ENCODE measurements around the gene PPP1R1A. TPM values are rescaled to one million over a fixed set of nuclear protein-coding genes. Genes with fewer than 3 reads are reported as not detected.

Gene PPP1R1A
- total RNA-seq, 4 donors from 2014 or later, result 0.76 to 9.0 (median 2.4) TPM

DNA sequence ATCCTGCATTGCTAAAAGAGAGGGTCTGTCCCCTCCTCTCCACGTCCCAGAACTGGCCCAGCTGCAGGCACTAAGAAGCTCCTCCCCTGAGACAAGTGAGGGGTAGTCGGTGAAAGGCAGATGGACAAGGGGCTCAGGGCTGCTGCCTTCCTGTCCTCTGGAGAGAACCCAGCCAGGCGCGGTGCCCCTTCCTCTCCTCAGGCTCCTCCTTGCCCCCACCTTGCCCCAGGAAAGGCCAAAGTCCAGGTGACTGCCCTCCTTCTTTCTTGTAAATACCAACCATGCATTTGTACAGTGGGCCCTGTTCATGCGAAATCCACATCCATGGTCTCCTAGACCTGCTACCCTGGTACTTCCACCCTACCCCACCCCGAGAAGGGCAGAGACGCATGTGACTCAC is 9.7 kb downstream of the PPP1R1A start:
- Histone ChIP-seq H3K27me3 (no peaks in the 10 kb centered on the region), H3K4me3 (no peak overlapping the region), H3K36me3 (no peaks in the 10 kb centered on the region), H3K9me3 (no peaks in the 10 kb centered on the region), H3K4me1 (no peaks in the 10 kb centered on the region), H3K27ac (no peak overlapping the region)
- DNase-seq, result no peak
- no peak for TF ChIP-seq POLR2A (IDR thresholded peaks at IDR 0.05)
- TF ChIP-seq, protein P1, sequence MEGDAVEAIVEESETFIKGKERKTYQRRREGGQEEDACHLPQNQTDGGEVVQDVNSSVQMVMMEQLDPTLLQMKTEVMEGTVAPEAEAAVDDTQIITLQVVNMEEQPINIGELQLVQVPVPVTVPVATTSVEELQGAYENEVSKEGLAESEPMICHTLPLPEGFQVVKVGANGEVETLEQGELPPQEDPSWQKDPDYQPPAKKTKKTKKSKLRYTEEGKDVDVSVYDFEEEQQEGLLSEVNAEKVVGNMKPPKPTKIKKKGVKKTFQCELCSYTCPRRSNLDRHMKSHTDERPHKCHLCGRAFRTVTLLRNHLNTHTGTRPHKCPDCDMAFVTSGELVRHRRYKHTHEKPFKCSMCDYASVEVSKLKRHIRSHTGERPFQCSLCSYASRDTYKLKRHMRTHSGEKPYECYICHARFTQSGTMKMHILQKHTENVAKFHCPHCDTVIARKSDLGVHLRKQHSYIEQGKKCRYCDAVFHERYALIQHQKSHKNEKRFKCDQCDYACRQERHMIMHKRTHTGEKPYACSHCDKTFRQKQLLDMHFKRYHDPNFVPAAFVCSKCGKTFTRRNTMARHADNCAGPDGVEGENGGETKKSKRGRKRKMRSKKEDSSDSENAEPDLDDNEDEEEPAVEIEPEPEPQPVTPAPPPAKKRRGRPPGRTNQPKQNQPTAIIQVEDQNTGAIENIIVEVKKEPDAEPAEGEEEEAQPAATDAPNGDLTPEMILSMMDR (IDR thresholded peaks at IDR 0.05), result no peak
- intact Hi-C loops (cut with DNase I; ENCODE audit: low total_unique reads), result no loop called here

DNA sequence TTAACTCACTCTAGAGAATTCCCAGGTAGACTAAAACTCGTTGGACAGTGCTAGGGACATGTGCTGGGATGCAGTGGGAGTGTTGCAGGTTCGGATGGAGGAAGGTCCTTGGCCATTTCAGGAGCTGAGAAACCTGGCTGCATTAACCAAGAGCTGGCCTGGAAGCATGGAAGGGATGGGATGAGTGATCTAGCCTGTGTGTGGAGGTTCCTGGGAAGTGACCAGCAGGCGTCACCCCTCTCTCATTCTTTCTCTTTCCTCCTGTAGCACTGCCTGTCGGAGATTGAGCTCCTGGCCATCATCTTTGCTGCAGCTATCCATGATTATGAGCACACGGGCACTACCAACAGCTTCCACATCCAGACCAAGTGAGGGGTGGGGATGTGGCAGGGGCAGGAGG is 15.6 kb downstream of the PPP1R1A start:
- H3K27ac ChIP-seq, result no peak overlapping the region
- H3K36me3 ChIP-seq, result no peaks in the 10 kb centered on the region
- TF ChIP-seq POLR2A (IDR thresholded peaks at IDR 0.05), result no peak
- TF ChIP-seq, protein P1 (IDR thresholded peaks at IDR 0.05), result no peak
- H3K27me3 ChIP-seq, result no peaks in the 10 kb centered on the region
- H3K4me3 ChIP-seq, result no peak overlapping the region
- no peaks in the 10 kb centered on the region for H3K4me1 ChIP-seq
- no peak for DNase-seq
- H3K9me3 ChIP-seq, result no peaks in the 10 kb centered on the region
- intact Hi-C loops (cut with DNase I; ENCODE audit: low total_unique reads), result no loop called here

DNA sequence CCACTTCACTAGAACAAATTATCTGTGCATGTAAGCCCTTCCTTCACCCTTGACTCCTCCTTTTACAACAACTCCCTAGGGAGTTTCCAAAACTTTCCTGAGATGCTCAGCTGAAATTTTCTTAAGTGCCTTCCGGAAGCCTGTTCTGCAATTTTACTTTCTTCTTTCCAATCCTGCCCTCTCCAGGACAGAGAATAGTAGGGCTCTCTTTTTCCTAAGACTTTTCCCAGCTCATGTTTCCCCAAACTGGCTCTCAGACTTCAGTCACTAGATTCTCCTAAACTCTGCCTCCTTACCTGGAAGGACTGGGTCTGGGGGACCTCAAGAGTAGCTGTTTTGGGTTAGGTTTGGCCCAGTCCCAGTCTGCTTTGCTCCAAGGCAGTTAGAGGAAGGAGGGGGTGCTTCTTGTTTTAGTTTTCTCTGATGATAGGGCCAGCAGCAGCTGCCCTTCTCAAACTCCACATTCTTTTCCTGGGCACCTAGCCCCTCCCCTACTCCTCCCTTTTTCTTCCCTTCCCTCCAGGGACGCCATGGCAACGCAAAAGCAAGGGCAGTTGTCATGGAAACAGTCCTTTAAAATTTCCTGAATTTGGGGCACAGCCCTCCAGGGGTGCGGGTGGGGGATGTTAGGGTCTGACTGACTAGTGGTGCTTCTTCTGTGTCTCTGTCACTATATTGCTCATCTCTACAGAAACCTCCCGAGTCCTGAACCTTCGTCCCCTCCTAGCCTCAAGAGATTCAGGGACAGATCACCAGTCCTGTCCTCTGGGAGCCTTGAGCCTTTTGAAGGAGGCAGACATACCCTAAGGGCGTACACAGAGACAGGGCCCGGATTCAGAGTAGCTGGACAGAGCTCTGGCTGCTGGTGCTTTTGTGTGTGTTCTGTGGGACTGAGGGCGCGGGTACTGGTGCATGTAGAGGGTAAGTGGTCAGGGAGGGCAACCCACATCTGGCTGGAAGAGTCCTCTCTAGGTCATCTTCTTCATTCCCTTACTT is 17.0 kb downstream of the PPP1R1A start:
- intact Hi-C loops (cut with DNase I; ENCODE audit: low total_unique reads), result no loop called here
- H3K4me1 ChIP-seq, result no peaks in the 10 kb centered on the region
- no peaks in the 10 kb centered on the region for H3K27me3 ChIP-seq
- no peak for TF ChIP-seq POLR2A (IDR thresholded peaks at IDR 0.05)
- TF ChIP-seq, protein P1 (IDR thresholded peaks at IDR 0.05), result no peak
- H3K36me3 ChIP-seq, result no peaks in the 10 kb centered on the region
- no peak for DNase-seq
- no peak overlapping the region for H3K27ac ChIP-seq
- H3K9me3 ChIP-seq, result no peaks in the 10 kb centered on the region
- no peak overlapping the region for H3K4me3 ChIP-seq

DNA sequence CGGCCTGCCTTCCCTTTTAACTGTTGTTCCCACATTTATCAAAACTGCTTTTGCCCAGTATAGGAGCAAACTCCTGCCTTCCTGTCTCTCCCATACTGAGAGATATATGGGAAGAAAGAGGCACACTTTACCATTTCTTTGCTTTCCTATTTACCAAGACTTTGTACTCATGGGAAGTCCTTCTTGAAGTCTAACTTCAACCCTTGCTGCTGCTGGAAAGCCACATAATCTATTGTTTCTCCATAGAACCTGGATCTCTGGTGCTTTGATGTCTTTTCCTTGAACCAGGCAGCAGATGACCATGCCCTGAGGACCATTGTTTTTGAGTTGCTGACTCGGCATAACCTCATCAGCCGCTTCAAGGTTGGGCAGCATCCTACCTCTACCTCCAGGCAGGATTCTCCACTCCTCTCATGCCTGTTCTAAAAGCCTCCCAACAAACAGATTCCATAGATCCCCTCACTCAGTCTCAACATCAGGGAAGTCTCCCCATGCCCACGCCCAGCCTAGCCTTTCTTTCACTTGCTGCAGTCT is 18.4 kb downstream of the PPP1R1A start:
- intact Hi-C loops (cut with DNase I; ENCODE audit: low total_unique reads), result no loop called here
- Histone ChIP-seq H3K4me3 (no peak overlapping the region), H3K27ac (no peak overlapping the region), H3K9me3 (no peaks in the 10 kb centered on the region), H3K4me1 (no peaks in the 10 kb centered on the region), H3K27me3 (no peaks in the 10 kb centered on the region), H3K36me3 (no peaks in the 10 kb centered on the region)
- no peak for TF ChIP-seq POLR2A (IDR thresholded peaks at IDR 0.05)
- TF ChIP-seq, protein P1 (IDR thresholded peaks at IDR 0.05), result no peak
- DNase-seq, result no peak

DNA sequence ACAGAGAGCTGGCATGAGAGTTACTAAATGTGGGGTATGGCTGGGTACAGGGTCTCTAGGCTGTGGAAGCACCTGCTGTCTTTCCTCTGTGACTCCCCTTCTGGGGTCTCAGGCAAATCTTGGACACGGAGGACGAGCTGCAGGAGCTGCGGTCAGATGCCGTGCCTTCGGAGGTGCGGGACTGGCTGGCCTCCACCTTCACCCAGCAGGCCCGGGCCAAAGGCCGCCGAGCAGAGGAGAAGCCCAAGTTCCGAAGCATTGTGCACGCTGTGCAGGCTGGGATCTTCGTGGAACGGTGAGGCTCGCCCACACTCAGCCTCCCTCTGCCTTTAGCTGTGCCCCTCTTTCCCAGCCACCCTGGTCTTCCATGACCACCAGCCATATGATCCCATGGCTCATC is 19.4 kb downstream of the PPP1R1A start:
- Histone ChIP-seq H3K4me3 (no peak overlapping the region), H3K4me1 (no peaks in the 10 kb centered on the region), H3K27ac (no peak overlapping the region), H3K27me3 (no peaks in the 10 kb centered on the region), H3K9me3 (no peaks in the 10 kb centered on the region), H3K36me3 (no peaks in the 10 kb centered on the region)
- intact Hi-C loops (cut with DNase I; ENCODE audit: low total_unique reads), result no loop called here
- no peak for DNase-seq
- no peak for TF ChIP-seq POLR2A (IDR thresholded peaks at IDR 0.05)
- TF ChIP-seq, protein P1 (IDR thresholded peaks at IDR 0.05), result no peak

Data from uterus (tissue), 4 donors.